ENCODE results near the gene KCNE3. TPM values are rescaled to one million over a fixed set of nuclear protein-coding genes. Genes with fewer than 3 reads are reported as not detected.

The KCNE3 gene
- total and polyA plus RNA-seq, 11 donors, result 1.3 to 9.5 (median 2.3) TPM

GRCh38 chr11:74504100-74504691 lies 36.8 kb upstream of the KCNE3 start:
- H3K4me3 ChIP-seq, result no peak overlapping the region
- no peak for TF ChIP-seq CTCF (IDR thresholded peaks at IDR 0.05)
- no peak for TF ChIP-seq POLR2A (IDR thresholded peaks at IDR 0.05)
- 93 to 100% (median 97%) methylated on average over 1 of the region's 1 CpG for WGBS, 4 donors
- peaks cover 0 to 12% (median 3%) of the 10 kb centered on the region in 12 donors for H3K9me3 ChIP-seq
- DNase-seq (no peak), ATAC-seq (no peak)
- intact Hi-C loops (cut with DNase I), result no loop called here
- no peaks in the 10 kb centered on the region for H3K4me1 ChIP-seq
- H3K27ac ChIP-seq, result no peak overlapping the region
- no peaks in the 10 kb centered on the region for H3K27me3 ChIP-seq
- no peaks in the 10 kb centered on the region for H3K36me3 ChIP-seq

DNA sequence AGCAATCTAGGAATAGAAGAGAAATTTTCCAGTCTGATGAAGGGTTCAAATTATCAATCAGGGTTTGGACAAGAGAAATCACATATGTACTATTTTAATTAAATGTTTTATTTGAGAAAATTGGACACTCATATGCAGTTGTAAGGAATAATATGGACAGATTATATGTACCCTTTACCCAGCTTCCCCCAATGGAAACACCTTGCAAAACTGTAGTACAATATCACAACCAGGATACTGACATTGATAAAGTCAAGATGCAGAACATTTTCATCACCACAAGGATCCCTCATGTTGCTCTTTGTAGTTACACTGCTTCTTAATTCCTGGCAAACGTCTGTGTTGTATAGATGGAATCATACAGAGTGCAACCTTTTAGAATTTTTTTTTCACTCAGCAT lies 27.6 kb upstream of the KCNE3 start:
- DNase-seq (no peak), ATAC-seq (no peak)
- H3K27ac ChIP-seq, result no peak overlapping the region
- intact Hi-C loops (cut with DNase I), result loop anchor here in 2 of 10 donors (5.0 kb wide), 3 partner anchors 38 to 98 kb away; partner anchors contain the start of gene PGM2L1 (in 2 of the 2)
- H3K4me3 ChIP-seq, result no peak overlapping the region
- peaks cover 0 to 18% (median 2%) of the 10 kb centered on the region in 12 donors for H3K9me3 ChIP-seq
- H3K27me3 ChIP-seq, result no peaks in the 10 kb centered on the region
- peaks cover 0 to 11% (median 0%) of the 10 kb centered on the region in 9 donors for H3K36me3 ChIP-seq
- peaks cover 0 to 18% (median 12%) of the 10 kb centered on the region in 12 donors for H3K4me1 ChIP-seq
- TF ChIP-seq CTCF (IDR thresholded peaks at IDR 0.05) (no peak), POLR2A (IDR thresholded peaks at IDR 0.05) (no peak)
- WGBS, 4 donors, result 79 to 90% (median 86%) methylated on average over 1 of the region's 1 CpG

- Histone ChIP-seq H3K9me3 (peaks cover 0 to 18% (median 2%) of the 10 kb centered on the region in 12 donors), H3K27ac (peak overlapping the region; percentile 89 to 100 (median 99)), H3K4me1 (peaks cover 0 to 18% (median 12%) of the 10 kb centered on the region in 12 donors), H3K4me3 (peak overlapping the region; percentile 79 to 98 (median 92)), H3K27me3 (no peaks in the 10 kb centered on the region), H3K36me3 (peaks cover 0 to 11% (median 0%) of the 10 kb centered on the region in 9 donors)
- DNase-seq (no peak), ATAC-seq (no peak)
- no peak for TF ChIP-seq CTCF (IDR thresholded peaks at IDR 0.05)
- TF ChIP-seq POLR2A (IDR thresholded peaks at IDR 0.05), result no peak
- 12 to 18% (median 15%) methylated on average over 12 to 14 of the region's 14 CpGs for WGBS, 4 donors
- intact Hi-C loops (cut with DNase I), result loop anchor here in 2 of 10 donors (5.0 kb wide), 3 partner anchors 37 to 97 kb away; partner anchors contain the start of gene PGM2L1 (in 2 of the 2)
These were observed 26.7 kb upstream of the KCNE3 start for GRCh38 chr11:74493791-74494630.
